Heart right ventricle (tissue), 16 donors: ENCODE measurements around the gene LIM2. TPM values are rescaled to one million over a fixed set of nuclear protein-coding genes. Genes with fewer than 3 reads are reported as not detected.

ENCODE experiments used
- ATAC-seq, 8 donors: fragments of 200-7000 bp; cut with Tn5 transposase; one replicate each; pipeline ENCODE4 v1.9.1; 2020; ENCODE audit warnings: mild to moderate bottlenecking in 8 of 8, moderate library complexity in 8 of 8, moderate number of reproducible peaks in 1 of 8
- DNase-seq, 2 donors: peaks; one replicate each; pipeline ENCODE4 v3.0.0-alpha.2; 2020
- H3K27ac ChIP-seq, 10 donors: fragments of 200-600 bp; sonication (generic) in 2 of 10; one replicate each; pipeline versions ENCODE4 v1.5.0 to v1.8.0; 2020 to 2022; ENCODE audit warnings: mild to moderate bottlenecking in 3 of 10
- H3K27me3 ChIP-seq, 7 donors: fragments of 200-600 bp; one replicate each; pipeline ENCODE4 v1.8.0; 2021 to 2022; ENCODE audit warnings: mild to moderate bottlenecking in 2 of 7
- H3K36me3 ChIP-seq, 9 donors: fragments of 200-600 bp; sonication (generic) in 1 of 9; one replicate each; pipeline versions ENCODE4 v1.5.0 to v1.8.0; 2020 to 2022; ENCODE audit warnings: mild to moderate bottlenecking in 2 of 9
- H3K4me1 ChIP-seq, 9 donors: fragments of 200-600 bp; sonication (generic) in 1 of 9; one replicate each; pipeline versions ENCODE4 v1.5.0 to v1.8.0; 2020 to 2022; ENCODE audit warnings: mild to moderate bottlenecking in 4 of 9
- H3K4me3 ChIP-seq, 10 donors: fragments of 200-600 bp; sonication (generic) in 2 of 10; one replicate each; pipeline versions ENCODE4 v1.5.0 to v1.8.0; 2020 to 2022; ENCODE audit warnings: mild to moderate bottlenecking in 7 of 10, moderate library complexity in 2 of 10
- H3K9me3 ChIP-seq, 11 donors: fragments of 200-600 bp in 10 of 11; sonication (generic) in 2 of 11; one replicate each; pipeline versions ENCODE4 v1.5.0 to v1.8.0; 2013 to 2022; ENCODE audit warnings: mild to moderate bottlenecking in 2 of 11, control low read depth in 1 of 11, moderate library complexity in 1 of 11
- WGBS, 2 donors: extraction: QIAGEN DNeasy Blood & Tissue Kit; methylation state at CpG; one replicate each; pipeline ENCODE4 v1.1.7; 2013; ENCODE audit warnings: inconsistent platforms in 1 of 2; 5-methylcytosine and 5-hydroxymethylcytosine counted together
- intact Hi-C, 10 donors: fragments of 100-400 bp; cut with DNase I; formaldehyde crosslinking; loops; one replicate each; pipeline versions ENCODE4 v1.11.1 to v1.14.2; 2022
- polyA plus RNA-seq, 2 donors: library from polyadenylated mRNA; stranded (reverse); fragments of 200-250 nt; gene quantifications; one replicate each; pipeline ENCODE4 v1.2.3, GENCODE V29; 2013
- total RNA-seq, 10 donors: library from RNA; stranded (reverse); fragmentation: NEBNext Ultra II Directional in 3 of 10; extraction: Animal tissue kit (Norgen Biotek cat#: 25700) in 3 of 10; gene quantifications; one replicate each; pipeline versions ENCODE4 v1.2.1 to v1.2.4, GENCODE V29; 2021 to 2023
- TF ChIP-seq, protein P1 (sequence below), 9 donors: fragments of 200-600 bp; sonication (generic) in 2 of 9; IDR thresholded peaks; one replicate each; pipeline versions ENCODE4 v1.5.0 to v1.8.0; 2021 to 2022; ENCODE audit warnings: antibody characterized with exemption in 9 of 9, mild to moderate bottlenecking in 5 of 9, moderate library complexity in 1 of 9
- donor health status: Arrhythmogenic right ventricular cardiomyopathy.
- donor health status: ischemic (EF 13 %, LVEDD 7.1; RV severe dilation, severe dysfunction).
- donor health status: healthy with polysubstance abuse.
- donor health status: DM: no; HTN: yes; CAD: no.
- donor health status: DM: no; HTN: no; CAD: no.
- donor health status: ischemic (EF 25% LVEDD 6.9; RV normal size, moderate dysfunction).
- donor health status: ischemic (EF 25% LVEDD 5.7; RV mildly dilated, moderate dysfunction).
- donor health status: healthy.
- donor health status: DM: yes; HTN: yes; CAD: no.
- donor health status: Ischemic cardiomyopathy.
- donor health status: ischemic (EF 35%, LVEDD 5.7; RV mildly dilated, moderate dysfunction).
- donor health status: nonischemic (EF 11% LVEDD 7.7; RV severe dilation, severe dysfunction).
- donor health status: DM: yes; HTN: yes; CAD: no.
- donor health status: PGD.
- donor health status: ischemic (EF 29% LVEDD 5.4; RV normal size, mild dysfunction).
- donor health status: nonischemic (EF 23%, LVEDD 6.1; RV moderate dilation, normal function).

LIM2 gene
- total and polyA plus RNA-seq, 12 donors = not detected

DNA sequence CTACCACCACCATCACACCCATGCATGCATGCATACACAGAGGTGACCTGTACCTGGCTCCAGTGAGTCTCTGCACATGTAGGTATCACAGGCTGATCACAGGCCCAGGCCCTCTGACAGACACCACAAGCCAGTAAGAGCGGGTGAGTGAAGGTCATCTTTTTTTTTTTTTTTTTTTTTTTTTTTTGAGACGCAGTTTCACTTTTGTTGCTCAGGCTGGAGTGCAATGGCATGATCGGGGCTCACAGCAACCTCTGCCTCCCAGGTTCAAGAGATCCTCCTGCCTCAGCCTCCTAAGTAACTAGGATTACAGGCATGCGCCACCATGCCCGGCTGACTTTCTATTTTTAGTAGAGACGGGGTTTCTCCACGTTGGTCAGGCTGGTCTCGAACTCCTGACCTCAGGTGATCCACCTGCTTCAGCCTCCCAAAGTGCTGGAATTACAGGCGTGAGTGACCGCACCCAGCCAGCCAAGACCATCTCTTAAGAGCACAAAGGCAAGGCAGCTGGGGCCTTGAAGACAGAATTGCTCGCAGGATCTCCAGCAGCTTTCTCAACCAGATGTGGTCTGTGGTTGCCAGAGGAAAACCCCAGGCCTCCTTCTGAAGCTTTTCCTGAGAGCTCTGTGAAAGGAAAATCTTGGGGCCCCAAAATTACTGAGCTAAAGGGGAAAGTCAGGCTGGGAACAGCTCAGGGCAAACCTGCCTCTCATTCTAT lies 12.1 kb downstream of the LIM2 start:
- no peak for DNase-seq

DNA sequence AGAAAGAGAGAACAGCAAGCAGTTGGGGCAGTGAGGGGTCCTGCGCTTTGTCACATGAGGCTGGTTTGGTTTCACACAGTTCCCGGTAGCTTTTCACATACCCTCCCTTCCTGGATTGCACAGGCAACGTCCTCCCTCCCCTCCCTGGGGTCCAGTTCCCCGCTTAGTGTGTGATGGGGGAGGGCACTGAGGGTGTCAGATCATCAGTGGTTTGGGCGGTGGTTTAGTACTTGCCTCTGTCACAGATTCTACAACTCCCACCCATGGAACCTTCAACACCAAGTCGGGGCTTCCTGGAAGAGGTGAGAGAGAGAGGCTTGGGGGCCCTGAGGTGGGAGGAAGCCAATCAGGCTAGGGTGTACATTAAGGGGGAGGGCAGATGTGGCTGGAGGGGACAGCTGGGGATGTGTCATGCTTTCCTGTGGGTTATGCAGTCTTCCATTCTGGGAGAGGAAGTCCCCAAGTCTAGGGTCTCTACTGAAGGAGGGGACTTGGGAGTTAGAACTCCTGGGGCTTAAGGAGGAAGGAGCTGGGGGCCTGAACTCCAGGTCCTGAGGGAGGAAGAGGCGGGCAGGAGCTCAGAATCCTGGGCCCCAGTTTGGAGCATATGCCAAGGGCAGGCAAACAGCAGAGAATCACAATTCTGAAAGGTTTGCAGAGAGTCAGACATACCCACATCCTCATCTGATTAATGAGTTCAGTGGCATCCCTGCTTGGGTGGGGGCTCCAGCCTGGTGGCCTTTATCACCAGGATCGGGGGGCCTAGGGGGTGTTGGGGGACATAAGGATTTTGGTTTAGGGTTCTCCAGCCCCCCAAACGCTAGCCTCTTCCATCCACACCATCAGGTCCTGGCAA lies 14.9 kb downstream of the LIM2 start, which contains the start of gene NKG7:
Gene NKG7, minus strand, starts transcription at position 6 of the 856 bp plus-strand sequence. CDS start 119 bp downstream, outside the sequence.
- Histone ChIP-seq H3K36me3 (no peaks in the 10 kb centered on the region), H3K4me3 (peak within 1 kb of the TSS in 1 of 10 donors; percentile 46), H3K4me1 (peaks cover 0 to 35% (median 4%) of the 10 kb centered on the region in 9 donors), H3K27me3 (no peaks in the 10 kb centered on the region), H3K9me3 (no peaks in the 10 kb centered on the region), H3K27ac (peak within 1 kb of the TSS in 1 of 10 donors; percentile 87)
- DNase-seq (no peak), ATAC-seq (no peak)
- WGBS, 2 donors = 47 to 53% methylated on average over 9 of the region's 9 CpGs
- intact Hi-C loops = no loop called here
- TF ChIP-seq, protein P1, sequence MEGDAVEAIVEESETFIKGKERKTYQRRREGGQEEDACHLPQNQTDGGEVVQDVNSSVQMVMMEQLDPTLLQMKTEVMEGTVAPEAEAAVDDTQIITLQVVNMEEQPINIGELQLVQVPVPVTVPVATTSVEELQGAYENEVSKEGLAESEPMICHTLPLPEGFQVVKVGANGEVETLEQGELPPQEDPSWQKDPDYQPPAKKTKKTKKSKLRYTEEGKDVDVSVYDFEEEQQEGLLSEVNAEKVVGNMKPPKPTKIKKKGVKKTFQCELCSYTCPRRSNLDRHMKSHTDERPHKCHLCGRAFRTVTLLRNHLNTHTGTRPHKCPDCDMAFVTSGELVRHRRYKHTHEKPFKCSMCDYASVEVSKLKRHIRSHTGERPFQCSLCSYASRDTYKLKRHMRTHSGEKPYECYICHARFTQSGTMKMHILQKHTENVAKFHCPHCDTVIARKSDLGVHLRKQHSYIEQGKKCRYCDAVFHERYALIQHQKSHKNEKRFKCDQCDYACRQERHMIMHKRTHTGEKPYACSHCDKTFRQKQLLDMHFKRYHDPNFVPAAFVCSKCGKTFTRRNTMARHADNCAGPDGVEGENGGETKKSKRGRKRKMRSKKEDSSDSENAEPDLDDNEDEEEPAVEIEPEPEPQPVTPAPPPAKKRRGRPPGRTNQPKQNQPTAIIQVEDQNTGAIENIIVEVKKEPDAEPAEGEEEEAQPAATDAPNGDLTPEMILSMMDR (IDR thresholded peaks at IDR 0.05) = no peak

More for the DNA sequence above, 12.1 kb downstream of the LIM2 start:
- no peaks in the 10 kb centered on the region for H3K36me3 ChIP-seq
- H3K27me3 ChIP-seq = no peaks in the 10 kb centered on the region
- no peak for ATAC-seq
- TF ChIP-seq, protein P1 (IDR thresholded peaks at IDR 0.05) = no peak
- H3K27ac ChIP-seq = no peak overlapping the region
- intact Hi-C loops = no loop called here
- WGBS, 2 donors = 70 to 75% methylated on average over 11 of the region's 11 CpGs
- peaks cover 0 to 25% (median 0%) of the 10 kb centered on the region in 9 donors for H3K4me1 ChIP-seq
- H3K4me3 ChIP-seq = no peak overlapping the region
- no peaks in the 10 kb centered on the region for H3K9me3 ChIP-seq

DNA sequence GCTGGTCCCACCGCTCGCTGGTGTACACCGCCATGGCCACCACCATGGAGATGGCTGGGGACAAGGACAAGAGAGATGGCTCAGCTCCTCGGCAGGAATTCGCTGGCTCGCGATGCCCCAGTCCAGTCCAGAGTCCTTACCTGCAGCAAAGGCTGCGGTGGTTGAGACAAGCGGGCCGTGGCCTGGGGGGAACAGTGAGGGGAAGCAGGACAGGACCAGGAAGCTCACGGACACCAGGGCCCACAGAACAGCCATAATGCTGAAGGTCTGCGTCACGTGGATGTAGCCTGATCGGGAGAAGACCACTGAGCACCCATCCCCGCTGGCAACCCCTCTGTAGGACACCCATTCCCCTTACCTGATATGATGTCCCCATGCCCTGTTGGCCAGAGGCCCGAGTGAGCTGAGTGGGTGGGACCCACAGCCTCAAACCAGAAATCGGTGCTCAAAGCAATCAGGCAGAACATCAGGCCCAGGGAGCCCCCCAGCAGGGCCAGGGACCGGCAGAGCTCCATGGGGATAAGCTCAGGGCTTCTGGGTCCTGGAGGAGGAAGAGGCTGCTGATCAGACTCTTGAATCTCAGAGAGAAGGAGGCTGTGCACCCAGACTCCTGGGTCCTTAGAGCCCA lies 15.6 kb downstream of the LIM2 start:
- WGBS, 2 donors = 83 to 89% methylated on average over 18 of the region's 18 CpGs
- no peak for DNase-seq

More for the DNA sequence above, 15.6 kb downstream of the LIM2 start:
- H3K27me3 ChIP-seq = no peaks in the 10 kb centered on the region
- H3K27ac ChIP-seq = peak overlapping the region in 1 of 10 donors; percentile 87
- intact Hi-C loops = no loop called here
- no peaks in the 10 kb centered on the region for H3K36me3 ChIP-seq
- peaks cover 0 to 36% (median 5%) of the 10 kb centered on the region in 9 donors for H3K4me1 ChIP-seq
- ATAC-seq = no peak
- TF ChIP-seq, protein P1 (IDR thresholded peaks at IDR 0.05) = no peak
- H3K9me3 ChIP-seq = no peaks in the 10 kb centered on the region
- H3K4me3 ChIP-seq = peak overlapping the region in 1 of 10 donors; percentile 46
